SK-N-SH treated with all-trans-retinoic acid at 6 μM for 48 hours (cell line): ENCODE results near the gene SLC13A2.

Source experiments
- ZFP30 ChIP-seq: fragments of 450-650 bp; formaldehyde crosslinking; IDR thresholded peaks from 2 replicates; pipeline ENCODE4 v1.5.0; 2022; ENCODE audit warnings: mild to moderate bottlenecking, moderate library complexity
- ZNF565 ChIP-seq: fragments of 450-650 bp; formaldehyde crosslinking; conservative IDR thresholded peaks from 2 replicates; pipeline ENCODE4 v1.5.0; 2020; ENCODE audit warnings: low read depth, mild to moderate bottlenecking, moderate library complexity
- TF ChIP-seq, protein P1 (sequence below): fragments of 250-450 bp; sonication (Bioruptor Pico); IDR thresholded peaks from 2 replicates; pipeline ENCODE4 v1.5.1; 2021; ENCODE audit warnings: mild to moderate bottlenecking, moderate library complexity

DNA sequence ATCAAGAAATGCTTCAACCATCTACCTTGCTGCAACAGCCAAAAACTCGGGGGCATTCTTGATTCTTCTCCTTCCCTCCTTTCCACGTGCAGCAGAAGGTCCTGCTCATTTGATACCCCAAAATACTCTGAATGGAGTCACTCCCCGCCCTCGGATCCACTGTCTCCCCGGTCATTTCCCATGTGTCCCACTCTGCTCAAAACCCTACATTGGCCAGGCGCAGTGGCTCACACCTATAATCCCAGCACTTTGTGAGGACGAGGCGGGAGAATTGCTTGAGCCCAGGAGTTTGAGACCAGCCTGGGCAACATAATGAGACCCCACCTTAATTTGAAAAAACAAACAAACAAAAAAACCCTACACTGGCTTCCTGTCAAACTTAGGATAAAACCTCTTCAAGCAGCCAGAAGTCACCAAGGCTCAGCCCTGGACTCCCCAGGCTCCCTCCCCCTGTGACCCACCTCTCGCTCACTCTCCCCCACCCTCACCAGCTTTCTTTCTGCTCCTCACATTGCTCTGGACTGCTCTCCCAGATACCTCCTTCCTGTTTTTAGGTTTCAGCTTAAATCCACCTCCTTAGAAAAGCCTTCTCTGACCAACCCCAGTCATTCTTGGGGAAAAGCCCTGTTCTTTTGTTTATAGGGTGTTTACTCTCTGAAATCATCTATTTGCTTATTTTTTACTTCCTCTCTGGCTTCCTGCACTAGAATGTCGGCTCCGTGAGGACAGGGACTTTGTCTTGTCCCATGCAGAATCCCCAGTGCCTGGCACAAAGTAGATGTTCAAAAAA lies 2.8 kb downstream of the SLC13A2 start:
- TF ChIP-seq, protein P1, sequence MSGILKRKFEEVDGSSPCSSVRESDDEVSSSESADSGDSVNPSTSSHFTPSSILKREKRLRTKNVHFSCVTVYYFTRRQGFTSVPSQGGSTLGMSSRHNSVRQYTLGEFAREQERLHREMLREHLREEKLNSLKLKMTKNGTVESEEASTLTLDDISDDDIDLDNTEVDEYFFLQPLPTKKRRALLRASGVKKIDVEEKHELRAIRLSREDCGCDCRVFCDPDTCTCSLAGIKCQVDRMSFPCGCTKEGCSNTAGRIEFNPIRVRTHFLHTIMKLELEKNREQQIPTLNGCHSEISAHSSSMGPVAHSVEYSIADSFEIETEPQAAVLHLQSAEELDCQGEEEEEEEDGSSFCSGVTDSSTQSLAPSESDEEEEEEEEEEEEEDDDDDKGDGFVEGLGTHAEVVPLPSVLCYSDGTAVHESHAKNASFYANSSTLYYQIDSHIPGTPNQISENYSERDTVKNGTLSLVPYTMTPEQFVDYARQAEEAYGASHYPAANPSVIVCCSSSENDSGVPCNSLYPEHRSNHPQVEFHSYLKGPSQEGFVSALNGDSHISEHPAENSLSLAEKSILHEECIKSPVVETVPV (CRISPR knock-in tag) = no peak
- no peak for TF ChIP-seq ZNF565 (CRISPR knock-in tag)
- no peak for TF ChIP-seq ZFP30 (CRISPR knock-in tag)
